GM19025 (cell line): Measurements from ENCODE around the gene TRAP1.
A peak's percentile ranks its signal among the peaks of the same experiment; 100 is the strongest.

Source experiments
- ATAC-seq: cut with Tn5 transposase; IDR thresholded peaks from one replicate; pipeline ENCODE4 v1.9.1; 2021; ENCODE audit warnings: mild to moderate bottlenecking, low read depth, moderate library complexity; ENCODE audit not compliant: unreplicated experiment

Gene TRAP1

DNA sequence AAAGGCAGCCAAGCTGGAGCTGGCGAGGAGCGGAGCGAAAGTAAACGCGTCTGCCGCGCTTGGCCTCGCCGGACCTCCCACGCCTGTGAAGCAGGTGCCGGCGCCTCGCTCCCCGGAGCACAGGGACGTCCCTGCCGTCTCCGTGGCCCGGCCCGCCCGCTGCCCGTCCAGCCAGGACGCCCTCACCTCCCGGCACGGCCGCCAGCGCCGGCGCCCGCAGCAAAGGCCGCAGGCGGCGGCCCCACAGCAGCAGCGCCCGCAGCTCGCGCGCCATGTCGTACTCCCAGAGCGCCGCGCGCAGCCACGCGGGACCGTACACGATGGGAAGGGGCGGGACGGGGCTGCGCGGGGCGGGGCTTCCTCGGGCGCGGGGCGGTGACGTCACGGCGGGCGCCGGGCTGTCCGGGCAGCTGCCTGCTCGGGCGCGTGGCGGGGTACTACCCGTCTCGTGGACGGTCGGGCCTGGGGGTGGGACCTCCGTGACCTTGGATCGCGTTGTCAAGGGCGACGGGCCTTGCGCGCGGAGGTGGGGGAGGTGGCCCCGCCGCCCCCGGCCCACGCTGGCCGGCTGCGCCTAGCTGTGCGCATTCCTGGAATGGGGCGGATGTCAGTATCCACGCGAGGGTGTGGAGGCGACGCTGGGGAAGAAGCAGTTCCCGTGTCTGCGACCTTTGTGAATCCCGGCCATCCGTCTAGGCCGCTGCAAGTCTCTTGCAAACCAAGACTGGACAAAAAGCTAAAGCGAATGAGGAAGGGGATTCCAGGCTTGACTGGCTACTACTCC, at the start of gene TRAP1:
Gene TRAP1, minus strand, starts transcription at position 290 of the 784 bp plus-strand sequence. Its CDS starts 16 bp downstream, at position 274.
- peak; percentile 91 for ATAC-seq

DNA sequence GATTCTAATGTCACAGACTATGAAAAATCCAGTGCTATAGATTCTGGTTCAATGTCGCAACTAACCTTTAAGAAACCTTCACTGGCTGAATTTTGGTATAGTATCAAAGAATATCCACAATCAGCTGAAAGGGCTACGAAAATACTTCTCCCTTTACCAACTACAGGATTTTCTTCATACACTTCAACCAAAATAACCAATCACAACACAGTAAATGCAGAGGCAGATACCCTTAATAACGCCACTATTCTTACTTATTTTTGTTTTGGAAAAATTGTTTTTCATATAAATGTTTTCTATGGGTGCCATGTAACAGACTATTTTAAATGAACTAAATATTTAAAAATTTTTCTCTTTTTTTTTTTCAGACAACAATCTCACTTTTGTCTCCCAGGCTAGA, 48.9 kb upstream of the TRAP1 start:
- no peak for ATAC-seq

DNA sequence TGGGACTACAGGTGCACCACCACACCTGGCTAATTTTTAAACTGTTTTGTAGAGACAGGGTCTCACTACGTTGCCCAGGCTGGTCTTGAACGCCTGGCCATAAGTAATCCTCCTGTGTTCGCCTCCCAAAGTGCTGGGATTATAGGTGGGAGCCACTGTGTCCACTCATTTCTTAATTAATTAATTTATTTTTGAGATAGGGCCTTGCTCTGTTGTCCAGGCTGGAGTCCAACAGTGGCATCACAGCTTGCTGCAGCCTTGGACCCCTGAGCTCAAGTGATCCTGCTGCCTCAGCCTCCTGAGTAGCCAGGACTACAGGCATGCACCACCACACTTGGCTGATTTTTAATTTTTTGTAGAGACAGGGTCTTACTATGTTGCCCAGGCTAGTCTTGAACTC, 47.1 kb upstream of the TRAP1 start:
- no peak for ATAC-seq

DNA sequence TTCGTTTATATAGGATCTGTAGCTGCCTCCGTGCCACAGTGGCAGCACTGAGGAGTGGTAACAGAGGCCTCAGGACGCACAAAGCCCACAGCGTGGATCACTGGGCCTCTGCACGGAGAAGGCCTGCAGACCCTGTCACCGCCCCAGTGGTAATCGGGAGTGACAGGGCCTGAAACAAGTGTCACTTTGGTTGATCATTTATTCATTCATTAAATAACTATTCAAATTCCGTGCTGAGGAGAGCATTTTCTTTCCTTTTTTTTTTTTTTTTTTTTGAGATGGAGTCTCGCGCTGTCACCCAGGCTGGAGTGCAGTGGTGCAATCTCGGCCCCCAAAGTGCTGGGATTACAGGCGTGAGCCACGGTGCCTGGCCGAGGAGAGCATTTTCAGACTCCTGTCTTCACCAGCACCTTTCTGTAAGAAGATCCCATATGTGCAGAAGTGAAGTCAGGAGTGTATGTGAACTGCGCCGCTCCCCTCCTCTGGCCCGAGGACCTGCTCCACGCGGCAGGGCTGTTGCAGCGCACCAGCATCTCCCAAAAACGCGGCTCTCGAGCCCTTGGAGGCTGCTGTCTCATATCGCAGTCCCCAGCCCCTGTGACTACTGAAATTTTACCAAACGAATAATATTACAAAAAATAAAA, 44.9 kb upstream of the TRAP1 start:
- no peak for ATAC-seq

DNA sequence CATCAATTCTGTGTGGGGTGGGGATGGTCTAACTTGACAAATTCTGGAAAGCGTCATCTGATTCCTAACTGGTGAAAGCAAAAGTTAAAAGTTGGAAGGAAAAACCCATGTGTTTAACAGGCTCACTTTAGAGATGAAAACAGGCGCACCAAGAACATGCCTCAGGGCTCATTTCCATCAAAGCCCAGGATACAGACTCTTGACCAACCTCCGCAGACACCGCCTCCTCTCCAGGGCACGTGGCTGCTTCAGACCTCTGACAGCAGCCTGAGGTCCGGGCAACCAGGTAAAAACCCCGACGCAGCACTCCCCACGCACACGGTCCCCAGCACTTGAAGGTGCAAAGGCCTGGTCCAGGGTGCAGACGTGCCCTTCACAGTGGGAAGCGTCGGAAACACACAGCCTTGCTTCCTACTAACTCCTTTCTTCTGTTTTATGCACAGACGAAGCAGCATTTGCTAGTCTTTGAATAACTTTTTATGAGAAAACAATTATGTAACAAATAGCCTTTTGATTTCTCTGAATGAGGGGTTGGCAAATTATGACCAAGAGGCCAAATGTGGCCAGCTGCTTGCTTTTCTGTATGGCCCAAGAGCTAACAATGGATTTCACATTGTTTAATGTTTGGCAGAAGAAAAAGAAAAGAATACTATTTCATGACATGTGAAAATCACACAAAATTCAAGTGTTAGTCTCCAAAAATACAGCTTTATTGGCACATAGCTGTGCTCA, 44.2 kb upstream of the TRAP1 start:
- no peak for ATAC-seq

DNA sequence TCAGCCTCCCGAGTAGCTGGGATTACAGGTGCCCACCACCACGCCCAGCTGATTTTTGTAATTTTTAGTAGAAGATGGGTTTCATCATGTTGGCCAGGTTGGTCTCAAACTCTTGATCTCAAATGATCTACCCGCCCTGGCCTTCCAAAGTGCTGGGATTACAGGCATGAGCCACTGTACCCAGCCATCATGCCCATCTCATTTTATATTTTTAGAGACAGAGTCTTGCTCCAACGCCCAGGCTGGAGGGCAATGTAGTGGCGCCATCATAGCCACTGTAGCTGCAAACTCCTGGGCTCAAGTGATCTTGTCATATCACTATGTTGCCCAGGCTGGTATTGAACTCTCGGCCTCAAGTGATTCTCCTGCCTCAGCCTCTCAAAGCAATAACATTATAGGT, 43.2 kb upstream of the TRAP1 start:
- no peak for ATAC-seq

DNA sequence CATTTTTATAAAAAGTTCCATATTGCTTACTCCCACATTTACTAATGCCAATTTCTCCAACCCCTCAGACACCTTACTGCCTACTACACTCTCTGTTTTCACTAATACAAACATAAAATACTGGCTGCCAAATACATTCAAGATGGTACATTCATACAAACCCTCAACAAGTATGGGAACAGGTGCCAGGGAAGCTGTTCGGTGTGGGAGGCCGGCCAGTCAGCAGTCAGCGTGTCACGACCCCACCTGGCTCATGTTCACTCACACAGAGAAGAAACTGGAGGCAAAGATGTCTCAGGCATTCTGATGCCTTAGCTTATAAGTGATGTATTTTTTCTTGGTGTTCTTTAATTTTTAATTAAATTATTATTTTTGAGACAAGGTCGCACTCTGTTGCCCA, 42.4 kb upstream of the TRAP1 start:
- no peak for ATAC-seq

DNA sequence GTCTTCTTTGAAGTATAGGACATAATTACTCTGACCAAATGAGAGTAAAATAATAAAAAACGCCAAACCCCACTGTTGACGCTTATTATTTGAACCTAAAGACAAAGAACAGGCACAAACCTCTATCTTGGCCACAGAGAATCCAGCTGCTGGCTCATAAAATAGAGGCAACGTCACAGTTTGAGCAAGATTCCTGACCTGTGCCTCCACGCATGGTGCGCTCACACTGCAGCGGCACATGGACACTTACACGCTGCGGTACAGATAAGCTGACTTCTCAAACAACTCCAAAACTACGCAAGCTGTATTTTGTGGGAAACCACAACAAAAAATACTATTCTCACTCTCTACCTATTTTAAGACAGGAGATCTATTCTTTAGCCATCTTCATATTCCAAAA, 38.8 kb upstream of the TRAP1 start:
- ATAC-seq: no peak

DNA sequence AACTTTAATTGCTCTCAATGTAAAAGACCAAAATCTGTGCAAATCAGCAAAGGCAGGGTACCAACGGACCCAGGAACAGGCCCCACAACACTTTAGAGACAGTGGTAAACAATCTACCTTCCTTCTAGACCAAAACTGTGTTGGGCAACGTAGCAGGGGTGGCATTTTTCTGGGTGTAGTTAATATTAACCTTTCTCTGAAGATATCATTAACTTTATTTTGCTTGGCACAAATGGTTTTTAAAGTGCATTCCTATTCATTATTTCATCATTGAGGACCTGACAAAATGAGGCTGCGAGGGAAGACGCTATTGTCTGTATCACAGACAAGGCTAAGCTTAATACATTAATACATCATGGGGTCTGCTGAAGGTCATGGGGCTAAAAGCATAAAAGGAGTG, 37.9 kb upstream of the TRAP1 start:
- ATAC-seq: no peak

DNA sequence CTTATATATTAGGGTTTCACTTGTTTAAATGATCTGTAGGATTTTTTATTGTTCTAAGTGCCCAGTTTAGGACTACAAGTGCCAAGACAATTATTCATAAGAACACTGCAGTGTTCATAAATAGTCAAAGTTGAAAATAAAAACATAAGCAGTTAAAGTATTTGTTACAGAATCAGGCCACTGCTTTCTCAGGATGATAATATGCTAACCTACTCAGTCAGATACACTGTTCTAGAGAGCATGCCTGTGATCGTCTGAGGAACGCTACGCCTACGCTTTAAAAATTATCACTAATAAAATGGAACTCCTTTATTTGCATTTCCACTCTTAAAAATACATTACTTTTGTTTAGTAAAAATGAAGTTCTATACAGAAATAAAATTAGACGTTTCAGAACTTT, 37.4 kb upstream of the TRAP1 start:
- ATAC-seq: no peak

DNA sequence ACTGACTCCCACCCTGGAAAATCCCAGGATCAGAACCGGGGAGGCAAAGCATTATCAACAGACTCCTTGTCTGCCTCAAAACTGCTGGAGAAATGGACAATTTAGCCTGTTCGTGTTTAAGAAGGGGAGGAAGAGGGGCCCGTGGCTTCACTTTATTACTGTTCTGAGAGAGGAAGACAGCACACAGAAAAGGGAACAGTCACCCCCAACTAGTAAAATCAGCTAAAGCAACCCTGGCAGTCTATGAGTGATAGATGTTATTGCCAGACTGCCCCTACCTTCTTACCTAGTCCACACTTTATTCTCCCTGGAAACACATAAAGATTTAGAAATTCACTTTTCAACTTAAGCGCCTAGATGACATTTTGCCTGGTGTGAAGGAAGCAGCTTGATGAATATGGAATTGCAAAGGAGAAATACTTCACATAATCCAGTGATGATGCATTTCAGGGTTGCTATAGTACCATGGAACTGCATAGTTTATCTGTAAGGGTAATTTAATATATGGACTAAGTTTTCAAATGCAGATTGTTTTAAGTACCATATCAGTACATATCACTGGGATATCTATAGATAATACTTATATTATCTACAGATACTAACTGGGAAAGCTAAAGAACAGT, 36.9 kb upstream of the TRAP1 start:
- ATAC-seq: no peak

DNA sequence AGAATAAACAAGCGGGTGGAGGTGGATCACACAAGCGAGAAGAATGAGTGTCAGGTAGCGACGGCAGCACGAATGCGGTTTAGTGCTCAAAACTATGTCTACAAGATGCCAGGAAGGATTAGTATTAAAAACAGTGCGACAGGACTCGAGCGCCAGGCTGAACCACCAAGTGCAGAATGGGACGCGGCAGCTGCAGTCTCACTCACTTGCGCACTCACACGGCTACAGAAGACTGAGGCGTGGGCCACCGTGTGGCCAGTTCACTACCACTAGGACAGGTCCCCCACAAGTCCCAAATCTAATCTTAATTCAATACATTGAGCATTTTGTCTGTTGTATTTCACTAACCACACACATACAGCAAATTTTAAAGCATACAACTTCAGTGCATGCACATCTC, 35.7 kb upstream of the TRAP1 start:
- no peak for ATAC-seq

DNA sequence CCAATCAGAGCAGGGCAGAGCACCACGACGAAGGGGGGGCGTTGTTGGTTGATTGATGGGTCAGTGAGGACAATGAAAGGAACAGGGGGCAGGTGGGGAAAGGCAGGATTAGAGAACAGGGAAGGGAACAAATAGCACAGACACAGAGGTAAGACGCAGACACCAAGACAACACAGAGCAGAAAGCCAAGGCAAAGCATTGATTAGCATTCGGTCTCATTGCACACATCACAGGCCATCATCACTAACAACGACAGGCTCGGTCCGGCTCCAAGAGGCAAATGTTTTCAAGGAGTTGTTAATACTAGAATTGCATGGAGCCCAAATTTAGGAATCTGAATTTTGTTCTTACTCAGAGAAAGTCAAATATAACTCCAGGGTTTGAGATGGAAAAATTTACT, 34.6 kb upstream of the TRAP1 start:
- no peak for ATAC-seq

DNA sequence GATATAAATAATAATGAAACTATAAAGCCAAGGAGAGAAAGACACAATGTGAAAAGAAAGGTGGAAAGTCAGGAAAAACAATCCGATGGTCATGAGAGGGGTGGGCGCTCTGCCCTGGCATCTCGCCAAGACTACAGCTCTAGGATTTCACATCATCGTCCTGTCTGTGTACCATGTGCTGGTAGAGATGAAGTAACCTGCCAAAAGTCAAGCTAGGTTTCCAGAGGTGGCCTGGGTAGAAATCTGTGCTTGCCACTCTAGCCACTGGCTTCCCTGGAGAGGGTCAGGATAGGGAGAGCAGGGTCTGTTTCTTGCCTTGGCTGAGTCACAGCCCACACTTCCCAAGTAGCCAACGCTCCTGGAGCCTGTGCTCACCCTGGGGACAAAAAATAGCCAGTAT, 31.0 kb upstream of the TRAP1 start:
- no peak for ATAC-seq

DNA sequence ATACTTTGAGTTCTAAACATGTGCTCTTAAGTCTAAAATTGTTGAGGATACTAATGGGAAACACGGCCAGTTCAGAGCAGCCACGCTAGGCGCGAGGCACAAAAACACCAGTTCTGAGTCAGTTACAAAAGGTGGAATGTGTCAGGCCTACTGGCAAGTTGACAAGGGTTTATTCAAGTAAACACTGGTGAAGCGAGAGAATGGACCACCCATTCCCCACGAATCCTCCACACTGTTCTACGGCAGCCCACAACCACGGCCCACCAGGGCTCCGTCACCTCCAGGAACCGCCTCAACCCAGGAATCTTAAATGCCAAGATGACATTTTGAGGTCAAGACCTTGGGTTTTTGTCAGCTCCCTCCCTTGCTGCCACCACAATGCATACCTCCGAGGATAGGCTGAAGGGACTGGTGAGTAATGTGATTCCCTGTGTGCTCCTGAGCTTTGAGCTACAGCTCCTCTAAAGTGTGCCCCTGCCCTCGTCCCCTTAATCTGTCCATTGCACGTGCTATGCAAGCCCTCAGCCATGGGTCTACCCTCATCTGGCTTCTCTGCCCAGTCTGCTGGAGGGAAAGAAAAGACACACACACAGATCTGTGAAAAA, 28.5 kb upstream of the TRAP1 start:
- ATAC-seq: no peak

DNA sequence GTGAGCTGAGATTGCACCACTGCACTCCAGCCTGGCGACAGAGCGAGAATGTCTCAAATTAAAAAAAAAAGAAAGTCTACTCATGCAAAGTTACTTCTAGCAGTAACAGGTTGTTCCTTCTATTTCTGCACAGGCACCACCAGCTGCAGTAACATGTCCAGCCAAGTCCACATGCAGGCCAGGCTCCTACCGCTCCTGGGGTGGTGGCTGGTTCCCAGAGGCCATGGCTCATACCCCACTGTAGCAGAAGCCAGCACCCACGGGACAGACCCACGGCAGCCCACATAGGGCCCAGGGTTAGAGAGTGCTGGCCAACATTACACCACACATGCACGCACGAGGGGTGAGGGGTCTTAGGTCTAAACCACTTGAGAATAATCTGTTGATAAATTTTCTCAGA, 26.7 kb upstream of the TRAP1 start:
- ATAC-seq: no peak

DNA sequence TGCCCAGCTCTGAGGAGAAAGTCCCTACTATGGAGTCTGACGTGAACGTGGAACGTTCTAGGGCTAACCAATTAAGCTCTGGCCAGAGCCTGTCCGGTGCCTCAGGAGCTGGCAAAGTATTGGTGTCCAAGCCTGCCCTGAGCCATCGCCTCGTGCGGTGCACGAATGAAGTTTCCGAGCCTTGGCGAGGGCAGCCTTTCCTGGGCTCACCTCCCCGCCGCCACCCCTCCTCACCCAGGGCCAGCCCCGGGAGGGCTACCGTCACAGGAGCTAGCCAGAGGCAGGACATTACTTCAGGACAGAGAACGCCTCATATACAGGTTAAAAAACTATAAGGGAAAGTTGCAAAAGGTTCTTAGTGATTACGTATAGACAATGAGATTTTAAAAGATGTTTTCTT, 23.6 kb upstream of the TRAP1 start:
- ATAC-seq: no peak

DNA sequence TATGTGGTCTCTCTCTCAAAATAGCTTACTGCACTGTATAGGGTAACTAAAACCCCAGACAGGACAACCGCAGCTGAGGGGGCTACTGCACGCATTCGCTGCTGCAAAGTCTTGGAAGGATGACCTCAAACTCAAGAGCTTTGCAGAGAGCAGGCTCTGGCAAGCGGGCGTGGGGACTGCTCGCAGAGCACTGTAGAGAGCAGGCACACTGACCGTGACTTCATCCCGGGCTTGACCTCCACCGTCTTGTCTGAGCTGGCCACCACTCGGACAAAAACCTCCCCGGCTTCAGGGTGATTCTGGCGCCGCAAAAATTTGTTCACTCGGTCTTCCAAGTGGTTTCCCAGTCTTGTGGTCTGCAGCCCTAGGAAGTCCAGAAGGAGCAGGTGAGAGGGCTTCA, 22.9 kb upstream of the TRAP1 start:
- ATAC-seq: no peak

DNA sequence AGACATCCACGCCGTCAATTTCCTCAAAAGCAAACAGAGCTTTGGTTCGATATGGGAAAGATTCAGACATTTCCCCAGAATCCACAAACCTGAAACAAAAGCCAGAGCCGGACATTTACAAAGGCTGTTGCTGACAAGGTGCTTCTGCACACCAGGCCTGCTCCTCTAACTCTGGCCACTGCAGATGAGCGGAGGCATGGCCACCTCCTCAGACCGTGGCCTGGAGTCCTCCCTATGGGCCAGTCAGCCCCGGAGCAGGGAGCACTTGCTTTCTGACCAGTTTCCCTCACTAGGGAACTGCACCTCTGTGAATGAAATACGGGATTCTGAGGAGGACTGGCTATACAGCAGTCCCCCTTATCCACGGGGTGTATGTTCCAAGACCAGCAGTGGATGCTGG, 22.3 kb upstream of the TRAP1 start:
- ATAC-seq: no peak

DNA sequence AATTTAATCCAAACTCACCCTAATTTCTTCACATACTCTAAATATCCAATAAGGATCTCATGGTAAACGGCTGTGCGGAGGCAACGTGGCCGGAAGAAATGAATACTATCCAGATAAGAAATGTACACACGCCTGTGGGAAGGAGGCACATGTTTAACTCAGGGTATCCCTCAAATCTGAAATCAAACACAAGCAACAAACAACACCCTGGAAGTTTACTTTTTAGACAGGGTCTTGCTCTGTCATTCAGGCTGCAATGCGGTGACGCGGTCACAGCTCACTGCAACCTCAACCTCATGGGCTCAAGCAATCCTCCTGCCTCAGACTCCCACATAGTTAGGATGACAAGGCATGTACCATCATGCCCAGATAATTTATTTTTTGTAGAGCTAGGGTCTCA, 21.2 kb upstream of the TRAP1 start:
- ATAC-seq: no peak

DNA sequence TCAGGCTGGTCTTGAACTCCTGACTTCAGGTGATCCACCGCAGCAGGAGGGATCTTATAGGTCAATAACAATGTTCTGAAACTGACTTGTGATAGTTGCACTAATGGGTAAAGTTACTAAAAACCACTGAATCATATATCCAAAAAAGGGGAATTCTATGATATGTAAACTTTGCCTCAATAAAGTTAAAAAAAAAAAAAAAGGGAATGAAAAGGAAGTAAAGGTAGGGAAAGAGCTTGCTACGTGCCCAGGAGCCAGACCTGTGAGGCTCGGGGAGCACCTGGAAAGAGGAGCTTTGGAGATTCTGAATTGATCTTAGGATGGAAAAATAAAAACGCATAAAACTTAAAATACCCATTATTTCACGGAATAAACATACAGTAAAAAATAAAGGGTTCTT, 20.8 kb upstream of the TRAP1 start:
- ATAC-seq: no peak
